DND-41 (cell line): ENCODE data around the gene DNAH14.
A peak's percentile ranks its signal among the peaks of the same experiment; 100 is the strongest.

Experiments
- ATAC-seq: fragments of 200-7000 bp; cut with Tn5 transposase; 3 replicates; pipeline ENCODE4 v1.9.1; 2021; ENCODE audit warnings: low read depth; ENCODE audit not compliant: insufficient read depth
- DNase-seq: peaks from one replicate; pipeline ENCODE4 v3.0.0-alpha.2; 2020
- H2AFZ ChIP-seq: 2 replicates; pipeline ENCODE4 v1.6.0; 2012; ENCODE audit warnings: low read depth, low read length
- H3K27ac ChIP-seq: 2 replicates; pipeline ENCODE4 v1.5.1; 2012; ENCODE audit warnings: low read length, inconsistent platforms
- H3K27me3 ChIP-seq: fragments of 200-600 bp; sonication (generic); 2 replicates; pipeline ENCODE4 v1.6.0; 2012; ENCODE audit warnings: low read length, mild to moderate bottlenecking, inconsistent platforms; ENCODE audit not compliant: insufficient read depth, poor library complexity
- H3K36me3 ChIP-seq: 2 replicates; pipeline ENCODE4 v1.5.1; 2012; ENCODE audit warnings: low read length, inconsistent platforms; ENCODE audit not compliant: insufficient read depth
- H3K4me1 ChIP-seq: 2 replicates; pipeline ENCODE4 v1.5.1; 2012; ENCODE audit warnings: mild to moderate bottlenecking, low read length; ENCODE audit not compliant: insufficient read depth
- H3K4me2 ChIP-seq: 2 replicates; pipeline ENCODE4 v1.6.0; 2012; ENCODE audit warnings: mild to moderate bottlenecking, moderate library complexity, low read length, inconsistent platforms; ENCODE audit not compliant: insufficient read depth
- H3K4me3 ChIP-seq, 2 experiments: fragments of 200-600 bp in 1 of 2; shearing (Covaris generic) in 1 of 2; 2 replicates each; pipeline ENCODE4 v1.5.1; 2012 to 2016; ENCODE audit warnings: inconsistent platforms in 2 of 2, low read length in 2 of 2, mild to moderate bottlenecking in 2 of 2, low read depth in 1 of 2, moderate library complexity in 1 of 2
- H3K79me2 ChIP-seq: 2 replicates; pipeline ENCODE4 v1.6.0; 2012; ENCODE audit warnings: low read length, inconsistent platforms; ENCODE audit not compliant: insufficient read depth
- H3K9ac ChIP-seq: 2 replicates; pipeline ENCODE4 v1.6.0; 2012; ENCODE audit warnings: low read depth, mild to moderate bottlenecking, inconsistent platforms, low read length, moderate library complexity
- H3K9me3 ChIP-seq: 2 replicates; pipeline ENCODE4 v1.5.1; 2012; ENCODE audit warnings: low read length, moderate library complexity, mild to moderate bottlenecking, inconsistent platforms; ENCODE audit not compliant: insufficient read depth, severe bottlenecking
- H4K20me1 ChIP-seq: 2 replicates; pipeline ENCODE4 v1.6.0; 2012; ENCODE audit warnings: low read length; ENCODE audit not compliant: insufficient read depth
- CTCF ChIP-seq: IDR thresholded peaks from 2 replicates; pipeline ENCODE4 v1.5.1; 2012; ENCODE audit warnings: borderline replicate concordance, low read length, moderate library complexity, mild to moderate bottlenecking; ENCODE audit not compliant: poor library complexity, severe bottlenecking; ENCODE audit errors: extremely low read depth
- EZH2 ChIP-seq: IDR thresholded peaks from 3 replicates; pipeline ENCODE4 v1.6.1; 2012; ENCODE audit warnings: borderline replicate concordance, low read depth, mild to moderate bottlenecking, moderate library complexity, low read length, inconsistent platforms; ENCODE audit not compliant: severe bottlenecking

Gene DNAH14

GRCh38 chr1:224920930-224921329 lies 8.5 kb upstream of the DNAH14 start:
- DNase-seq, result no peak
- H3K9ac ChIP-seq, result no peak overlapping the region
- no peak for TF ChIP-seq CTCF
- no peak for TF ChIP-seq EZH2
- H3K4me2 ChIP-seq, result no peak overlapping the region
- H3K4me1 ChIP-seq, result peaks cover 10% of the 10 kb centered on the region
- H4K20me1 ChIP-seq, result no peaks in the 10 kb centered on the region
- H2AFZ ChIP-seq, result no peak overlapping the region
- H3K36me3 ChIP-seq, result no peaks in the 10 kb centered on the region
- no peaks in the 10 kb centered on the region for H3K27me3 ChIP-seq
- no peak overlapping the region for H3K27ac ChIP-seq
- no peak for ATAC-seq
- no peak overlapping the region for H3K4me3 ChIP-seq
- H3K79me2 ChIP-seq, result no peaks in the 10 kb centered on the region
- no peaks in the 10 kb centered on the region for H3K9me3 ChIP-seq

GRCh38 chr1:224921354-224921753 lies 8.1 kb upstream of the DNAH14 start:
- peaks cover 10% of the 10 kb centered on the region for H3K4me1 ChIP-seq
- H2AFZ ChIP-seq, result no peak overlapping the region
- H3K27me3 ChIP-seq, result no peaks in the 10 kb centered on the region
- no peak overlapping the region for H3K9ac ChIP-seq
- no peak for ATAC-seq
- H3K27ac ChIP-seq, result no peak overlapping the region
- no peak overlapping the region for H3K4me2 ChIP-seq
- no peaks in the 10 kb centered on the region for H3K9me3 ChIP-seq
- TF ChIP-seq CTCF (no peak), EZH2 (no peak)
- H3K79me2 ChIP-seq, result no peaks in the 10 kb centered on the region
- H3K36me3 ChIP-seq, result no peaks in the 10 kb centered on the region
- H4K20me1 ChIP-seq, result no peaks in the 10 kb centered on the region
- H3K4me3 ChIP-seq, result no peak overlapping the region
- DNase-seq, result no peak

- Histone ChIP-seq H3K27ac (no peak overlapping the region), H3K9ac (no peak overlapping the region), H4K20me1 (no peaks in the 10 kb centered on the region), H3K4me1 (peaks cover 10% of the 10 kb centered on the region), H3K36me3 (no peaks in the 10 kb centered on the region), H3K79me2 (no peaks in the 10 kb centered on the region), H2AFZ (no peak overlapping the region), H3K9me3 (no peaks in the 10 kb centered on the region), H3K27me3 (no peaks in the 10 kb centered on the region), H3K4me2 (no peak overlapping the region), H3K4me3 (no peak overlapping the region)
- ATAC-seq, result peak; percentile 86
- DNase-seq, result peak; percentile 14
- no peak for TF ChIP-seq EZH2
- peak; percentile 89 for TF ChIP-seq CTCF
These were observed 6.9 kb upstream of the DNAH14 start for GRCh38 chr1:224922404-224923164.
